SH-SY5Y (cell line): ENCODE measurements around the gene JADE3.

Experiments used
- GATA2 ChIP-seq: IDR thresholded peaks from 2 replicates; pipeline ENCODE4 v1.6.1; 2011; ENCODE audit warnings: mild to moderate bottlenecking, low read depth, low read length
- GATA3 ChIP-seq: IDR thresholded peaks from 2 replicates; pipeline ENCODE4 v1.6.1; 2011; ENCODE audit warnings: low read depth, mild to moderate bottlenecking, low read length, moderate library complexity

DNA sequence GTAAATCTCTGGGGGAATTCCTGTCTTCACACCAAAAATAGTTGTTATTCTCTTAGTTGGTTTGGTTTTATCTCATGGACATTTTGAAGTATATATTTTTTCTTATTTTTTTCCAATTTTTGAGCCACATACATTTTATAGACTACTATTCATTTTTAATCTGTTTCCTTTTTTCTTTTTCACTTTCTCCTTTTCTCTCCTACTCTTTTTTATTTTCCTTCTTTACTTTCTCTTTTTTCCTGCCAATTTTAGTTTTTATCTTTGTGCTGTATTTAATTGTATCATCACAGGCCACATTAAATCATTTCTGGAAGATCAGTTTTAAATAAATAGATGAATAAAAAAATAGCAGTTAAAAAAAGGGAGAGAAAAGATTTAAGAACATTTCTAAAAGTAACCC lies 14.0 kb upstream of the JADE3 start:
- TF ChIP-seq GATA2 (no peak), GATA3 (no peak)
